CD4-positive, alpha-beta T cell treated with Interleukin-6 for 4 hours (primary cell): ENCODE data around the gene LAMC1.
A peak's percentile ranks its signal among the peaks of the same experiment; 100 is the strongest.

Source experiments
- DNase-seq: peaks from one replicate; pipeline ENCODE4 v3.0.0-alpha.2; 2020; ENCODE audit warnings: mixed read lengths

Gene LAMC1

DNA sequence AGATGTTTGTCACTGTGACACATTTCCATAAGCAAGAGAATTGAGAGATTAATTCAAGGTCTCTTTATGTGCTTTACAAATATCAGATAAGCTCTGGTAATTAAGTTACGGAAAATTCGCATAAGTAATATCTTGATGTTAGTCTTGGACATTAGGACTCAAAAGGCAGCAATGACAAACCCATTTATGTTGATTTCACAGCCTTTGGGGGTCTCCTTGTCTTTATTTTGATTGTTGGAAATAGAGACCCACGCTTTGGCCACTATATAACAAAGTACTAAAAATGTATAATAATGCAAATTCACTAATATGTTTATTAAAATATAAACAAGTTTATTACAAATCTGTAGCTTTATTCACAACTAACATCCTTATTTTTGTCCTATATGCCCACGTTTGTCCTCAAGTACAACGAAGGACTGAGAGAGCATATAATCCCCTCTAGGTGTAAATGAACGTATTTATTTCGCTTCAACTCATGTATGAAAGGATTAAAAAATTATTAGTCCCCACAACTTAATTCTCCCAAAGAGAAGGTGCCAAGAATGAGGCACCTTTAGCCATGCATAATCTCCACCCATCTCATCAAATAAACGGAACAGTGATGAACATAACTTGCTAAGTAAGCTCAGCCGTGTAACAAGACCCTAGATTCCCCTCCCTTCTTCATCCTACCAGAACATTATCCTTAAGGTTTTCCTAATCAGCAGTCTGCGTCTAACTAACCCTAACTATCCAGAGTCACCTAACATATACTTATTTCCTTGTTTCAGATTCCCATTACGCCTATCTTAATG, 1.6 kb upstream of the LAMC1 start:
- no peak for DNase-seq

DNA sequence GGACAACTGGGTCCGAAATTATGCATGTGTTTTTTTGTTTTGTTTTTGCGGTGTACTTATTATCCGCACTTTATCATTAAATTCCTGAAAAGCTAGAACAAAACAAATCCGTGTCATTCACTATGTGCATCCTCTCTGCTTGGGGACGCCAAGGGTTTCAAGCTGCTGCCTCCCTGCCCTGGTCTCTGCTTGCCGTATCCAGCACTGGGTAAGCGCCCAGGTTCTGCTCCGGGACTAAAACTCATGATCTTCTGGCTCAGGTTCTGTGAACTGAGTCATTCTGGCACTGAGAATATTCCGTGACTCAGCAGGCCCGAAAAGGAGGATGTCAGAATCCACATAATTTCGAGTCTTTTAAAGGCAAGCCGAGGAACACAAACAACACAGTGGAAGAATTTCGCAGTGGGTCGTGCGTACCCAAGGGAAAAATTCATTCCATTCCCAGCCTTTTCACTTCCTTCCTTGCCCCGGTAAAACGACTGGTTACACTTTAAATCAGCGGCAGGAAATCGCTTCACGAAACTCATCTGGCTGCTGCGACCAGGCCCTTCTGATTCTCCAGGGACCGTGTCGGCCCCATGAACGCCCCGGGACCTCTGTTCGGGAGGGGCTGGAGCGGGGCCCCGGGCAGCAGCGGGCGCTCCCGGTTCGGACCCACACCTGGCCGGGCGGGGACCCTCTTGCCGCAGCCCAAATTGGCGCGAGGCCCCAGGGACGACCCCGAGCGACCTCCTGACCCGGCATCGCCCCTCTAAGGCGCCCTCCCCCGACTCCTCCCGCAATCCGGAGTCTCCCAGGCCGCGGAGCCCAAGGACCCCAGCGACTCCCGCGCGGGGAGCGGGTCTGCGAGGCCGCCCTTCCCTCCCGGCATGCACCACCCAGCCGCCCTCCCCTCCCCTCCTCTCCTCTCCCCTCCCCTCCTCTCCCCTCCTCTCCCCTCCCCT, 746 bp upstream of the LAMC1 start:
- peak; percentile 3 for DNase-seq

DNA sequence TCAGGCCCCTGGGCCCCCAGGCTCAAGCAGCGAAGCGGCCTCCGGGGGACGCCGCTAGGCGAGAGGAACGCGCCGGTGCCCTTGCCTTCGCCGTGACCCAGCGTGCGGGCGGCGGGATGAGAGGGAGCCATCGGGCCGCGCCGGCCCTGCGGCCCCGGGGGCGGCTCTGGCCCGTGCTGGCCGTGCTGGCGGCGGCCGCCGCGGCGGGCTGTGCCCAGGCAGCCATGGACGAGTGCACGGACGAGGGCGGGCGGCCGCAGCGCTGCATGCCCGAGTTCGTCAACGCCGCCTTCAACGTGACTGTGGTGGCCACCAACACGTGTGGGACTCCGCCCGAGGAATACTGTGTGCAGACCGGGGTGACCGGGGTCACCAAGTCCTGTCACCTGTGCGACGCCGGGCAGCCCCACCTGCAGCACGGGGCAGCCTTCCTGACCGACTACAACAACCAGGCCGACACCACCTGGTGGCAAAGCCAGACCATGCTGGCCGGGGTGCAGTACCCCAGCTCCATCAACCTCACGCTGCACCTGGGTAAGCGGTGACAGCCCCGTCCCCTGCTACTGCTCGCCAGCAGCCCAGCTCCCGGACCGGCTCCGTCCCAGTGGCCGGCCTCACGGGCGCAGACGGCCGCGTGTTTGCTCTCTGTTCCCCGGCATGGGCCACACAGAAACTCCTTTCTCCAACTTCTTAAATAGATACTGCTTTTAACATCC, 539 bp downstream of the LAMC1 start:
- DNase-seq = peak; percentile 17

DNA sequence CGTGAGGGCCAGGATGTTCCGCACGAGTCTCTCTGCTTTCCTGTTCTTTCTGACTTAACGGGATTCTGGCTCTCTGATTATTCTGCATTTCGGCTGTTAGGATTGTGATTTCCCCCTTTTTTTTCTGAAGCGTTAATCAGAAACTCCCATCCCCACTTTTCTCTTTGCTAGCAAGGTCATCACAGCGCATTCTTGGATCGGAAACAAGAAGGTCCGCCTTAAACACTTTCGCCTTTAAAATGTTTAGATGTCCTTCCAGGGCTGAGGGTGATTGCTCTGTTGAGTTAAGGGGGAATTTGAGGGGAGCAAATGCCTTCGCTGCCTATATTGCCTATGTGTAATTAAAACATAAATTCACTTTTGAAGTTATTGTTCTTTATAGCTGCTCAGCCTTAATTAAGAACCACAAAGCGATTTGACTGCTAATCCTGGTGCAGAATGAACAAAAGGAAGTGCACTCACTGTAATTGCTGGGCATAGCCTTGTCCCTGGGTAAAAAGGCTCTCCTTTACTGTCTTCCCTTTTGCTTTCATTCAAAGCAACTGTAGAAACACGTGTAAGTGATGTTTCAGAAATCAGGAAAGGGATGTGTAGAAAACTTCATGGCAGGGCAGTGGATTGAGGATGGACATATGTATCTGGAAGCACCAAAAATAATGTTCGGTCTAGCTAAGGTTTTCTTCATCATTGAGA, 1.2 kb downstream of the LAMC1 start:
- no peak for DNase-seq

DNA sequence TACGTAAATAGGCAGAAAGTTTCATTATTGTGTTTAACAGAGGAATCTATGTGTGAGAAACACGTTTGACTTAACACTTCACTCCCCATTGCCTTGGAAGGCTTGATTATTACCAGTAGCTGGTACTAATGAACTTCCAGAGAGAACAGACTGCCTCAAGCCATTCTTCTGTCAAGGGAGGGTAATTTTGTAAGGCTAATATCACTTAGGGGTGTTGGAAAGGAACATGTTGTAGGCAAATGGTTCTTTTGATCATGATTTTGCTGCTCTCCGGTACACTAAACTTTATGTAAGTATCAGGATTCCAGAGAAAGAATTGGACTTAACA, 1.8 kb downstream of the LAMC1 start:
- no peak for DNase-seq

DNA sequence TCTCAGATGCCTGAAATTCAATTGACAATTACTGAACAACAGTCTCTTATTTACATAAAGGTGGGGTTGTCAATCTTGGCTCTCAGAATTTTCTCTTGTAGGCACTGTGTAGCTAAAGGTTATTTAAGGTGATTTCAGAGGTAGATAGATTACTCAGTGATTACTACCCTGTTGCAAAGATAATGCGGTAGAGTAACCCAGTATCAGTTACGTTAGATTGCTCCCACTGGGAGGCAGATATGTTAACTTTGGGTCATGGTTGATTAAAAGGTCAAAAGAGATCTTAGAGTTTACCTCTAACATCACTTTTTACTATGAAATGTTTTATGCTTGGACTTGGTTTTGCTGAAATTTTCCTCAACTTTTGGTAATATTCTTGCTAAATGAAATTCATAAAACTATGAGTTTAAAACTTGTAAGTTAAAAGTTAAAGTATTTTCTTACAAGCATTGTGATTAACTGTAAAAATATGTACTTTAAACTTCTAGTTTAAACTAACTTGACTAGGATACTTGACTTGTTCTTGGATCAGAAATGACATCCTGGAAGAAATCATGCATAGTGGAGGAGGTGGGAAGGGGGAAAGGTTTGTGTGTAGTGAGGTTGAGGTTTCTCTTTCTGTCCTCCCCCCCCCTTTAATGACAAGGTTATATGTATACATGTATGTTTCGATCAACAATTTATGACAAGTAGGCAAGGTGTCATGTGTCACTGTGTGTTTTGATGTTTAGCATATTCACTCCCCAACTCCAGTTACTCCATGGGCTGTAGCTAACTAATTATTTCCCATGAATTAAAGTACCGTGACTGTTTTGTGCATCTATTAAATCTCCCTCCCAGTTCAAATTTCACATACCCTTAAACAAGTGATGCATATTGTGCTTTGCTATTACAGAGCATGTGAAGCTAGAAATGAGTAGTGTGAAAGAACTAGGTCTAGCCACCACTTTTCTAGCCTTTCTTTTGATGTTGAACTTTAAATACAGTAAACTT, 2.9 kb downstream of the LAMC1 start:
- DNase-seq = no peak

DNA sequence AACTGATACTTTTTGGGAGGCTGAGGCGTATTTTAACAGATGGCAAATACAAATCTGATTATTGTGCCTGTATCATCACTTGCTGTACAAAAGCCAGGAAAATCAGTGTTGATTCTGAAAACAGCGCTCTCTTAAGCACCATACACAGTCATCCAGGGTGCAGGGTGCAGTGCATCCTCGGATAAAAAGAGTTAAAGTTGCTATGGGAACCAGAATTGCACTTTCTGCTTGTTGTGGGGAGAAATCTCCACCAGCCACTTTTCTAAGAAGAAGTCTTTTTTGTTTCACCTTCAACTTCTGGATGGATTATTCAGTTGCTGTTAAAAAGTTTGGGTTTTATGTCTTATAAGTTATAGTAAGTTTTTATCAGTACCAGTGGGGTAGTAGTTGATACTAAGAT, 3.8 kb downstream of the LAMC1 start:
- no peak for DNase-seq

DNA sequence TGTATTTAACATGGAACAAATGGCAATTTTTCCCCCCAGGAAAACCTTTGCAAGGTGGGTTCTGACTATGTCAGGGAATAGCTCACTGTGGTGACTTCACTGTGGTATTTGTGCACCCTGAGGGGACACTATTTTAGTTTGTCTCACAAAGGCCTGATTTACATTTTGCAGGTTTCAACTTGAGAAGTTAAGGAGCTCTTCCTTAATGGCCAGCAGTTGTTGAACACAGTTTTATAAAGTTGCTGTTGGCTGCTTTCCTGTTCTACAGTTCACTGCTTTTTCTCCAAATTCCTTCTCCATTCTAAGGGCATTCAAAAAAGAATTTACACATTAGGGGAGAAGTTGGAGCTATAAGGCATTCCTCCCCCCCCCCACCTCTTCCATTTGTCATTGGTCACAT, 4.6 kb downstream of the LAMC1 start:
- DNase-seq = no peak

DNA sequence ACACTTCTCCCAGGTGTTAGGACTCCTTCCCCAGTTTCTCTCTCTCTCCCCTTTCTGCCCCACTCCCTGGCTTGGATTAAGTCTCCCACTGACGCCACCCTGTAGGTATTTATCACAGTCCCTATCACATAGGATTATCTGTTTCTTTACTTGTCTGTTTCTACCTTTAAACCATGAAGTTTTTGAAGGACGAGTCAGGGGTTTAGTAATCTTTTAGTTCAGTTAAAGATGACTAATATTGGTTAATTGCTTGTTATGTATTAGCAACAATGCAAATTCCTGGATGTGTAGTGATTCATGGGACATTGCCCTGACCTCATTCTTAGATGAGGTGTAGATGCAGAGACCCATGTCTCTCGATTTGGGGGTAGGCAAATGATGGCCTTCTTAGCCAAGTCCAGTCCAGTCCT, 6.4 kb downstream of the LAMC1 start:
- DNase-seq = no peak

DNA sequence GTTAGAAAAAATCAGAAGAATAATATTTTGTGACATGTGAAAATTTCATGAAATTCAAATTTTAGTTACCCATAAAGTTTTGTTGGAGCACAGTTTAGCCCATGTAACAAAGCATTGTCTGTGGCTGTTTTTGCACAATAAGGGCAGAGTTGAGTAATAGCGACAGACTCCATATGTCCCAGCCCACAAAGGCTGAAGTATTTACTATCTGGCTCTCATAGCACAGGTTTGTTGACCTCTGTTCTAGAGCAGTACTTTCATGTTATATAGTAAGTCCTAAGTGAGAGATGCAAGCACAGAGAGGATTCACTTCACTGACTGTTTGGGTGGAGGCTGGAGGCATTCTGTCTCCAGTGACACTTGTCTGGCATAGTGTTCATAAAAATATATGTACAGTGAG, 6.8 kb downstream of the LAMC1 start:
- DNase-seq = no peak

DNA sequence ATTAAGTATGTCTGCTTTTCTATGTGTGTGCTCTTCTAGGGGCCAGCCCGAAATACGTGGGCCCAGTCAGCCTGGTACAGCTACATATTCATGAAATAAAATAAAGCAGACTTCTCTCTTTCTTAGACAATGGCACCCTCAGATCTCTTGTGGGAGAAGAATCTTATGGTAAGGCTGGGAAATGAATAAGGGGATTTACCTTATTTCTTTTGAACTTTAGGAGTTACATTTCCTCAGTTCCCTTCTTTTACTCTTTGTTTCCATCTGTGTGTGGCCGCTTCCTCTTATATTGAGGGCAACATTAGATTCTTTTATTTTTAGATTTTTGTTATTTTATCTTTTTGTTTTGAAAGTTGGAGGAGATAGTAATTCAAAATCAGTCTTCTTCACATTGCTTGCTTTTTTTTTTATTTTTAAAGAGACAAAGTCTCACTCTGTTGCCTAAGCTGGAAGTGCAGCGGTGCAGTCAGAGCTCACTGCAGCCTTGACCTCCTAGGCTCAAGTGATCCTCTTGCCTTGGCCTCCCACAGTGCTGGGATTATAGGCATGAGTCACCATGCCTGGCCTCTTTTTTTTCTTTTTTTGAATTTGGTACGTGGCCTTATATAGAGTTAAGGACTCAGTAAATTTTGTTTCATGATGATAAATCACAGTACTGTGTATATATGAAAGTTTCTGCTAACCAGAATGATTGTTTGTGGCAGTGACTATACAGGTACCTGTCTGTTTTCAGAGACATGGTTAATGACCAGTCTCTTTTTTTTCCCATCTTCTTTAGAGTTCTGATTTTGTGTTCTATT, 9.1 kb downstream of the LAMC1 start:
- no peak for DNase-seq

DNA sequence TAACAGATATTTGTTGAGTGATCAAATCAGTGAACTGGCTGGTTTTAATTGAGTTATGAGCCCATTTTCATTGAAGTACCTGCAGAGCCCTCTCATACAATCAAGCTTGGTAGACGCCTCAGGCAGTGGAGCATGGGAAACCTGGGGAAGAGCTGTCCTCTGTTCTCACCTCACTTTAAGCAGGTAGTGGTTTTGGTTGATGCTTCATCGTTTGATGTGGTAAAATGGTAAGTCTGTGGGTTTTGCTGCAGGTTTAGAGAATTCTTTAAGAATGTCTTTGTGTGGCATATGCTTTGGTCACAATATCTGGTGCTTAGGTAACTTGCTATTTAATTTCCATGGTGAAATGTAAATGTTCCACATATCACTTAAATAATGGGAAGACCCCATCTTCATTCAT, 10.0 kb downstream of the LAMC1 start:
- peak; percentile 17 for DNase-seq

DNA sequence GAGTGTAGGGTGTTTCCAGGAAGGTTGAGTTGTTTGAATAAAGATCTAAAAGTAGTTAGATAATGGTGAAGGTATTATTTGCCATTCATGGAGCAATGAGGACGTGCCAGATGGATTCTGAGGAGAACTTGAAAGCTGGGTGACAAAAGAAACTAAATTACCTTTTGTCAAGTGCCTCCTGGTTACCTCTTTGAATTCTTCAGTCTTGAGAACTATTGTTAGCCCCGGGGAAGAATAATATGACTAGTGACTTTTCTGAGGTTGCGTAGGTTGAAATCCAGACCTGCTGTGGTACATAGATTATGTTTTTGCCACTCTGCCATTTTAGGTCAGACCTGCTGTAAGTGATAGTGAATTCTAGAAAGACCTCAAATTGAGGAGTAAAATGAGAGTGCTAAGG, 11.5 kb downstream of the LAMC1 start:
- no peak for DNase-seq

DNA sequence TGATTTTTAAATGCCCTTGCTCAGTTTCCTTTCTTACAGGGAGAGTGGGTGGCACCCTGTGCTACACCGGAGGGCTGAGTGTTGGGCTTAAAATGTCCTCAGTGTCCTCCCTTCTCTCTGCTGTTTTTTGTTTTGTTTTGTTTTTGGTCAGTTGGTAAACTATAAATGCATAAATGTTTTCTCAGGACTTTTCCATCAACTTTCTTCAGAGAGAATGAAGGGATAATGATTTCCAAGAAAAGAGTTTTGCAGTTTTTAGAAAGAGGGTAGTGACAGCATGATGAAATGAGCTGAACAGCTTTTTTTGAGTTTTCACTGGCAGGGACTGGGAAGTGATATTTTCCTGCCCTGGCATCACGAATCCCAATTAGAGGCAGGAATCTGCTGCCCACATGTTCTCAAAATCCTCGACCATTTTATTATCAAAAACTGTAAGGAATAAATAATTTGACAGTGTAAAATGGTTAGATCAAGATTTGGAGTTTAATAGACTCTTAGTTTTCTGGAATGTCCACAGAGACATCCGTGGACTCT, 15.2 kb downstream of the LAMC1 start:
- DNase-seq = no peak

DNA sequence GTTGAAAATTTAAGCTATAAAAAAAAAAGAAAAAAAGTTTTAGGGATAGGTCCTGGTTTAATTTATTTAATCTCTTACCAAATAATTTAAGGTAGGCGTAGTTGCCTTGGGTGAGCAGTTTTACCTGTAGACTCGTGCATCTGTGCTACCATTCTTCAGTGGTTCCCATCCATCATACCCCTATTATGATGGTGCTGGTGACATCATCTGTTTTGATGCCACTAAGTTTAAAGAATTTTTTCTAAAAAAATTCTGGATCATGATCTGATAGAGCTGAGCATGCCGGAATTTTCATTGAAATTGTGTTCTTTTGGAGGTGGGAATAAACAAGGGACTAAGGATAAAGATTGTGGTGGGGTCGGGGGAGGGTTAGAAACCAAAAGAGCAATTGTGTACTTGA, 15.7 kb downstream of the LAMC1 start:
- no peak for DNase-seq

DNA sequence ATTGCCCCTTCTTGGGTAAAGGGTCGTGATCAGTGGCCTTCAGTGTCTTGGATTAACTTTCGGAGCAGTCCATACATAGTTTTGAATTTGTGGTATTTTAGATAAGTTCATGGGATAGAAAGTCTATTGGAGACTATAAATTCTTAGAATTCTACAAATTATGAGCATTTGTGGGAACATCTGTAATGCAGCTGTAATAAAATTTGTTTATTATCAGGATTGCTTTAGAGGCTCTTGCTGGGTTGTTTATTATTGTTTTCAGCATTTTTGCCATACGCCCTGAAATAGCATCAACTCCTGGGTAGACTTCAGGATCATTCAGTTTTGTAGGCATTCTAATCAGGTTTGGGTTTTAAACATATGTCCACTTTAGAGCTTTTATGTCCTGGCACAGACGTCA, 16.1 kb downstream of the LAMC1 start:
- DNase-seq = no peak

DNA sequence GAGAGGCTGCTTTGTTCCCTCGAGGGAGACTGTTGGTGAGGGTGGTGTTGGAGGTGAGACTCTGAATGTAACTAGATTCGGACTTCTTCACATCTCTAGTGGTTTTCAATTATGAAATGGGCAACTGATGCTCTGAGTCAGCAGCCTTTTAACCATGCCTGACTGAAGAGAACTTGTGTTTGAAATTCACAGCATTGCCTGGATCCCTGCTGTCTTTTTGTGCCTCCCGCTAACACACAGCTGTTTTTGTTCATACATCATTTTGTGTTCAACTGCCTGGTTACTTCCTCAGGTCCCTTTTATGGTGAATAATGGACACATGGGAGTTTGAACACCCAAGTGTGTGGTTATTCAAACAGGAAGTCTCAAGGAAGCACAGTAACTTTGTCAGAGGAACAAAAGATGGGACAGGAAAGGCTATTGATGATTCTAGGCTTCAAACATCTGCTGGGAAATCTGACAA, 16.8 kb downstream of the LAMC1 start:
- DNase-seq = no peak

DNA sequence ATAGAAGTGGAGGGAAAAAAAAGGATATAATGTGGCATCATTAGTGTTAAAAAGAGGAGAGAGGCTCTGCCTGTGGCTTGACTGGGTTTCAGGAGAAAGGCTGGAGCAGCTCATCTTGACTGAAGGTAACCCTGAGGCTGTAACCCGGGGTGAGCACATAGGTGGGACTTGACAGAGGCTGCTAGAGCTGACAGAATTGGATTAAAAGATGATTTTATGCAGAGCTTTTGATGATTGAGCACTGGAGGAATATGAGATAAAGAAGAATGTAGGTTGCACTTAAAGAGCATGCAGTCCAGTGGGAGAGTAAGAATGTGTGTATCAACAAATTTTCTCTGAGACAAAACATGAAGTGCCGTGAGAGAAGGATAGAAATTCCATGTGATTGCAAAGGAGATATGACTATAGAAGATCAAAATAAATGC, 17.3 kb downstream of the LAMC1 start:
- no peak for DNase-seq

DNA sequence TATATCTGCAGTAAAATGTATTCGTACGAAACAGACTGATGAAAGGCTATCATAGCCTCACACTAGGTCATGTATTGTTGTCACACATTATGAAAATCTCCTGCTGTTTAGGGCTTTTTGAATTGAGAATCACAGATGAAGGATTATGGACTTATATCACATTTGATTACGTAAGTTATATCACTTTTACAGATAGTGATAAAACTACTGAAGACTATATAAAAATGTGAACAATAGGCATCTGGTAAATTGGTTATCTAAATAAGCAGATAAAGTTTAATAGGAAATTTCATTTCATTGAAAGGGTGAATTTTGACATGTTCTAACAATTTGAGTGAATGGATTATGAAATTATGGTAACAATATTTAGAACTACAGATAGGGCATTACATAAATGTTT, 20.0 kb downstream of the LAMC1 start:
- no peak for DNase-seq
